CD4-positive, alpha-beta memory T cell (primary cell): ENCODE data around the gene TMEM178B. TPM values are rescaled to one million over a fixed set of nuclear protein-coding genes. Genes with fewer than 3 reads are reported as not detected.

ENCODE experiments used
- CTCF ChIA-PET: fragments of 350-600 bp; sonication (Branson Sonifier 250); formaldehyde crosslinking; loops from one replicate; lab custom pipeline; 2021; ENCODE audit warnings: inconsistent platforms; ENCODE audit not compliant: partially characterized antibody; lab: Charles Lee
- POLR2A ChIA-PET: fragments of 350-600 bp; sonication (Branson Sonifier 250); formaldehyde crosslinking; loops from one replicate; lab custom pipeline; 2021; ENCODE audit not compliant: partially characterized antibody; lab: Charles Lee
- DNase-seq, 5 donors: peaks; one replicate each; pipeline versions ENCODE4 v3.0.0 to v3.0.0-alpha.2; 2020 to 2022; ENCODE audit warnings: mixed read lengths in 1 of 5
- H3K27ac ChIP-seq: one replicate; pipeline ENCODE4 v1.7.0; 2013; ENCODE audit warnings: low read depth, low read length
- H3K27me3 ChIP-seq: 2 replicates; pipeline ENCODE4 v1.7.0; 2013; ENCODE audit warnings: mild to moderate bottlenecking, low read length, moderate library complexity; ENCODE audit not compliant: insufficient read depth
- H3K36me3 ChIP-seq: 2 replicates; pipeline ENCODE4 v1.7.0; 2013; ENCODE audit warnings: mild to moderate bottlenecking, low read length, moderate library complexity; ENCODE audit not compliant: insufficient read depth
- H3K4me1 ChIP-seq: 2 replicates; pipeline ENCODE4 v1.7.0; 2013; ENCODE audit warnings: mild to moderate bottlenecking, low read length, moderate library complexity; ENCODE audit not compliant: insufficient read depth
- H3K4me3 ChIP-seq, 2 donors: one replicate each; pipeline ENCODE4 v1.7.0; 2013; ENCODE audit warnings: low read length in 2 of 2, mild to moderate bottlenecking in 1 of 2
- H3K9me3 ChIP-seq, 2 donors: one replicate each; pipeline ENCODE4 v1.7.0; 2013; ENCODE audit warnings: low read length in 2 of 2, control low read depth in 1 of 2; ENCODE audit not compliant: control insufficient read depth in 1 of 2
- H3K27ac Mint-ChIP-seq, 7 donors: one replicate each; pipeline ENCODE4 v1.8.0; 2020 to 2021; ENCODE audit warnings: mixed read lengths in 7 of 7, mild to moderate bottlenecking in 6 of 7, inconsistent platforms in 3 of 7, moderate library complexity in 3 of 7
- H3K27me3 Mint-ChIP-seq, 2 donors: one replicate each; pipeline ENCODE4 v1.8.0; 2020 to 2021; ENCODE audit warnings: mixed read lengths in 2 of 2
- H3K36me3 Mint-ChIP-seq, 2 donors: one replicate each; pipeline ENCODE4 v1.8.0; 2020 to 2021; ENCODE audit warnings: mixed read lengths in 2 of 2, inconsistent platforms in 1 of 2, mild to moderate bottlenecking in 1 of 2
- H3K4me1 Mint-ChIP-seq, 4 donors: one replicate each; pipeline ENCODE4 v1.8.0; 2020 to 2021; ENCODE audit warnings: mixed read lengths in 4 of 4, mild to moderate bottlenecking in 1 of 4
- H3K4me3 Mint-ChIP-seq, 8 donors: one replicate each; pipeline ENCODE4 v1.8.0; 2020 to 2021; ENCODE audit warnings: mixed read lengths in 8 of 8, mild to moderate bottlenecking in 7 of 8, moderate library complexity in 6 of 8, inconsistent platforms in 3 of 8
- H3K9me3 Mint-ChIP-seq, 8 donors: one replicate each; pipeline ENCODE4 v1.8.0; 2020 to 2021; ENCODE audit warnings: mixed read lengths in 8 of 8, mild to moderate bottlenecking in 5 of 8, inconsistent platforms in 3 of 8, moderate library complexity in 1 of 8
- intact Hi-C: fragments of 100-400 bp; cut with micrococcal nuclease; formaldehyde crosslinking; loops from one replicate; pipeline ENCODE4 v1.15.1; 2023
- polyA plus RNA-seq, 2 donors: library from polyadenylated mRNA; unstranded; fragments of 300-500 nt; fragmentation: Illumina TruSeq; gene quantifications; one replicate each; pipeline ENCODE4 v1.2.3, GENCODE V29; 2021
- total RNA-seq, 2 experiments: library from RNA; stranded (reverse); gene quantifications; one replicate each; pipeline ENCODE4 v1.2.3, GENCODE V29; 2021

The TMEM178B gene
- total and polyA plus RNA-seq, 4 experiments from 2014 or later, result 0.20 to 0.89 (median 0.49) TPM

GRCh38 chr7:141246426-141246825, 172.6 kb downstream of the TMEM178B start:
- DNase-seq, result no peak
- Mint-ChIP-seq H3K9me3 (peaks cover 0 to 5% (median 0%) of the 10 kb centered on the region in 8 donors), H3K4me3 (no peak overlapping the region), H3K4me1 (no peaks in the 10 kb centered on the region), H3K27me3 (peaks cover 3 to 5% of the 10 kb centered on the region in 2 donors), H3K27ac (no peak overlapping the region), H3K36me3 (no peaks in the 10 kb centered on the region)
- Histone ChIP-seq H3K36me3 (no peaks in the 10 kb centered on the region), H3K4me1 (no peaks in the 10 kb centered on the region), H3K4me3 (no peak overlapping the region), H3K9me3 (no peaks in the 10 kb centered on the region), H3K27me3 (no peaks in the 10 kb centered on the region), H3K27ac (no peak overlapping the region)
- ChIA-PET POLR2A (no interaction called here), CTCF (no interaction called here)
- intact Hi-C loops, result no loop called here

- intact Hi-C loops, result no loop called here
- CTCF ChIA-PET, result no interaction called here
These were observed 177.3 kb downstream of the TMEM178B start for GRCh38 chr7:141251180-141251579.

GRCh38 chr7:141251957-141252356, 178.1 kb downstream of the TMEM178B start:
- intact Hi-C loops, result no loop called here
- Mint-ChIP-seq H3K4me1 (no peaks in the 10 kb centered on the region), H3K9me3 (peaks cover 0 to 13% (median 6%) of the 10 kb centered on the region in 8 donors), H3K4me3 (no peak overlapping the region), H3K36me3 (no peaks in the 10 kb centered on the region), H3K27me3 (peaks cover 5 to 9% of the 10 kb centered on the region in 2 donors), H3K27ac (no peak overlapping the region)
- ChIA-PET POLR2A (no interaction called here), CTCF (no interaction called here)
- Histone ChIP-seq H3K4me3 (no peak overlapping the region), H3K27me3 (no peaks in the 10 kb centered on the region), H3K36me3 (no peaks in the 10 kb centered on the region), H3K4me1 (no peaks in the 10 kb centered on the region), H3K9me3 (no peaks in the 10 kb centered on the region), H3K27ac (no peak overlapping the region)
- DNase-seq, result no peak

More at GRCh38 chr7:141251180-141251579, 177.3 kb downstream of the TMEM178B start:
- Histone ChIP-seq H3K27ac (no peak overlapping the region), H3K27me3 (no peaks in the 10 kb centered on the region), H3K4me3 (no peak overlapping the region), H3K9me3 (no peaks in the 10 kb centered on the region), H3K36me3 (no peaks in the 10 kb centered on the region), H3K4me1 (no peaks in the 10 kb centered on the region)
- no peak overlapping the region for H3K4me3 Mint-ChIP-seq
- H3K4me1 Mint-ChIP-seq, result no peaks in the 10 kb centered on the region
- no peaks in the 10 kb centered on the region for H3K36me3 Mint-ChIP-seq
- no peak overlapping the region for H3K27ac Mint-ChIP-seq
- POLR2A ChIA-PET, result no interaction called here
- H3K9me3 Mint-ChIP-seq, result peaks cover 0 to 7% (median 3%) of the 10 kb centered on the region in 8 donors
- DNase-seq, result no peak
- H3K27me3 Mint-ChIP-seq, result peaks cover 5 to 9% of the 10 kb centered on the region in 2 donors

GRCh38 chr7:141257597-141257996, 183.7 kb downstream of the TMEM178B start:
- Histone ChIP-seq H3K27me3 (no peaks in the 10 kb centered on the region), H3K4me1 (no peaks in the 10 kb centered on the region), H3K36me3 (no peaks in the 10 kb centered on the region), H3K9me3 (no peaks in the 10 kb centered on the region), H3K27ac (no peak overlapping the region), H3K4me3 (no peak overlapping the region)
- no peak for DNase-seq
- intact Hi-C loops, result no loop called here
- H3K36me3 Mint-ChIP-seq, result no peaks in the 10 kb centered on the region
- peaks cover 3 to 39% (median 24%) of the 10 kb centered on the region in 8 donors for H3K9me3 Mint-ChIP-seq
- H3K4me1 Mint-ChIP-seq, result no peaks in the 10 kb centered on the region
- H3K4me3 Mint-ChIP-seq, result no peak overlapping the region
- POLR2A ChIA-PET, result no interaction called here
- peaks cover 4% of the 10 kb centered on the region in 2 donors for H3K27me3 Mint-ChIP-seq
- CTCF ChIA-PET, result no interaction called here
- H3K27ac Mint-ChIP-seq, result no peak overlapping the region

- H3K9me3 Mint-ChIP-seq, result peaks cover 6 to 39% (median 24%) of the 10 kb centered on the region in 8 donors
- POLR2A ChIA-PET, result no interaction called here
These were observed 184.7 kb downstream of the TMEM178B start for GRCh38 chr7:141258559-141258958.

GRCh38 chr7:141262101-141263090, 188.5 kb downstream of the TMEM178B start:
- Mint-ChIP-seq H3K27ac (no peak overlapping the region), H3K4me3 (no peak overlapping the region)

More at GRCh38 chr7:141258559-141258958, 184.7 kb downstream of the TMEM178B start:
- Histone ChIP-seq H3K27ac (no peak overlapping the region), H3K4me3 (no peak overlapping the region), H3K9me3 (no peaks in the 10 kb centered on the region), H3K36me3 (no peaks in the 10 kb centered on the region), H3K4me1 (no peaks in the 10 kb centered on the region), H3K27me3 (no peaks in the 10 kb centered on the region)
- no peak for DNase-seq
- Mint-ChIP-seq H3K4me1 (peaks cover 0 to 5% (median 5%) of the 10 kb centered on the region in 4 donors), H3K4me3 (no peak overlapping the region), H3K27ac (no peak overlapping the region), H3K27me3 (peaks cover 4 to 6% of the 10 kb centered on the region in 2 donors), H3K36me3 (no peaks in the 10 kb centered on the region)
- intact Hi-C loops, result no loop called here
- CTCF ChIA-PET, result no interaction called here

GRCh38 chr7:141263508-141263907, 189.6 kb downstream of the TMEM178B start:
- H3K9me3 Mint-ChIP-seq, result peaks cover 6 to 24% (median 12%) of the 10 kb centered on the region in 8 donors
- intact Hi-C loops, result no loop called here
- H3K27me3 Mint-ChIP-seq, result peaks cover 3 to 5% of the 10 kb centered on the region in 2 donors
- Histone ChIP-seq H3K27ac (no peak overlapping the region), H3K4me1 (no peaks in the 10 kb centered on the region), H3K36me3 (no peaks in the 10 kb centered on the region), H3K27me3 (no peaks in the 10 kb centered on the region), H3K9me3 (no peaks in the 10 kb centered on the region), H3K4me3 (no peak overlapping the region)
- H3K27ac Mint-ChIP-seq, result no peak overlapping the region
- no peaks in the 10 kb centered on the region for H3K36me3 Mint-ChIP-seq
- DNase-seq, result no peak
- no peak overlapping the region for H3K4me3 Mint-ChIP-seq
- H3K4me1 Mint-ChIP-seq, result peaks cover 0 to 13% (median 5%) of the 10 kb centered on the region in 4 donors
- ChIA-PET POLR2A (no interaction called here), CTCF (no interaction called here)

More at GRCh38 chr7:141262101-141263090, 188.5 kb downstream of the TMEM178B start:
- intact Hi-C loops, result no loop called here
- Mint-ChIP-seq H3K4me1 (peaks cover 0 to 13% (median 5%) of the 10 kb centered on the region in 4 donors), H3K9me3 (peaks cover 6 to 31% (median 19%) of the 10 kb centered on the region in 8 donors), H3K27me3 (peaks cover 3 to 5% of the 10 kb centered on the region in 2 donors), H3K36me3 (no peaks in the 10 kb centered on the region)
- Histone ChIP-seq H3K4me1 (no peaks in the 10 kb centered on the region), H3K36me3 (no peaks in the 10 kb centered on the region), H3K4me3 (no peak overlapping the region), H3K9me3 (no peaks in the 10 kb centered on the region), H3K27ac (no peak overlapping the region), H3K27me3 (no peaks in the 10 kb centered on the region)
- ChIA-PET POLR2A (no interaction called here), CTCF (no interaction called here)
- DNase-seq, result no peak
